ENCODE data around the gene C16orf96. TPM values are rescaled to one million over a fixed set of nuclear protein-coding genes. Genes with fewer than 3 reads are reported as not detected.
A peak's percentile ranks its signal among the peaks of the same experiment; 100 is the strongest.

The C16orf96 gene
- total RNA-seq, 1 donor from 2014 or later, result not detected

DNA sequence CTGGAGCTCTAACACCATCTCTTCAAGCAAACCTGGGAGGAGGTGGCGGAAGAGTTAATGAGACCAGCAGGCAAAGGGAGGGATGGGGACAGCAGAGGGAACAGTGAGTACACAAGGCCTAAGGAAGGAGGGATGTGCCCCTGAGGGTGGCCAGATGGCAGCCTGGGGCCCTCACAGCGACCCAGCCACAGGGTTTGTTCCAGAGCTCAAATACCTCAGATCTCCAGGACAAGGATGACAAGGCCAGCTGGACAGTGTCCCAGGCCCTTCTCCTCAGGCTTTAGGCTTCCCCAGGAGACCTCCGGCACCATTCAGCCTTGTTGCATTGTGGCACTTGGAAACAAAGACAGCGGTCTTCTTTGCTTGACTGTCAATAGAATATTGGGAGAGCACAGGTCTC is 32.5 kb upstream of the C16orf96 start:
- DNase-seq (ENCODE audit: extremely low spot score in 2 of 2), result no peak
- TF ChIP-seq, protein P1, sequence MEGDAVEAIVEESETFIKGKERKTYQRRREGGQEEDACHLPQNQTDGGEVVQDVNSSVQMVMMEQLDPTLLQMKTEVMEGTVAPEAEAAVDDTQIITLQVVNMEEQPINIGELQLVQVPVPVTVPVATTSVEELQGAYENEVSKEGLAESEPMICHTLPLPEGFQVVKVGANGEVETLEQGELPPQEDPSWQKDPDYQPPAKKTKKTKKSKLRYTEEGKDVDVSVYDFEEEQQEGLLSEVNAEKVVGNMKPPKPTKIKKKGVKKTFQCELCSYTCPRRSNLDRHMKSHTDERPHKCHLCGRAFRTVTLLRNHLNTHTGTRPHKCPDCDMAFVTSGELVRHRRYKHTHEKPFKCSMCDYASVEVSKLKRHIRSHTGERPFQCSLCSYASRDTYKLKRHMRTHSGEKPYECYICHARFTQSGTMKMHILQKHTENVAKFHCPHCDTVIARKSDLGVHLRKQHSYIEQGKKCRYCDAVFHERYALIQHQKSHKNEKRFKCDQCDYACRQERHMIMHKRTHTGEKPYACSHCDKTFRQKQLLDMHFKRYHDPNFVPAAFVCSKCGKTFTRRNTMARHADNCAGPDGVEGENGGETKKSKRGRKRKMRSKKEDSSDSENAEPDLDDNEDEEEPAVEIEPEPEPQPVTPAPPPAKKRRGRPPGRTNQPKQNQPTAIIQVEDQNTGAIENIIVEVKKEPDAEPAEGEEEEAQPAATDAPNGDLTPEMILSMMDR (IDR thresholded peaks at IDR 0.05), result no peak
- TF ChIP-seq POLR2AphosphoS5 (IDR thresholded peaks at IDR 0.05; ENCODE audit: insufficient read depth in 1 of 2, low read depth in 1 of 2), result no peak
- no peak for TF ChIP-seq POLR2A (IDR thresholded peaks at IDR 0.05)
- Histone ChIP-seq H3K4me3 (no peak overlapping the region), H3K27ac (peak overlapping the region; percentile 47), H3K9me3 (no peaks in the 10 kb centered on the region), H3K36me3 (no peaks in the 10 kb centered on the region), H3K4me1 (peaks cover 37% of the 10 kb centered on the region), H3K27me3 (no peaks in the 10 kb centered on the region)
- intact Hi-C loops (cut with DNase I), result no loop called here

DNA sequence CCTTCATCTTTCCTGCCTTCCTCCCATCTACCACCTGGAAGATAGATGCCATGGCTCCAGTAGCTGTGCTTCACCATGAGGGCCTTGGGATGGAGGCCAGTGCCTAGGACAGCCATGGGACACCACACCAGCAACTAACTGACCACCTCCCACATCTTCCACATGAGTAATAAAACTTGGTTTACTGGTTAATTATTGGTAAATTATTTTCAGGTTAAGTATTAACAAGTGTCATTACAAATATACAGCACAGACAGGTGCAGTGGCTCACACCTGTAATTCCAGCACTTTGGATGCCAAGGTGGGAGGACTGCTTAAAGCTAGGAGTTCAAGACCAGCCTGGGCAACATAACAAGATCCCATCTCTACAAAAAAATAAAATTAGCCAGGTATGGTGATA is 31.6 kb upstream of the C16orf96 start:
- no peak overlapping the region for H3K27ac ChIP-seq
- no peak for DNase-seq (ENCODE audit: extremely low spot score in 2 of 2)
- H3K36me3 ChIP-seq, result no peaks in the 10 kb centered on the region
- no peaks in the 10 kb centered on the region for H3K9me3 ChIP-seq
- H3K4me1 ChIP-seq, result peaks cover 38% of the 10 kb centered on the region
- H3K4me3 ChIP-seq, result no peak overlapping the region
- TF ChIP-seq POLR2AphosphoS5 (IDR thresholded peaks at IDR 0.05; ENCODE audit: insufficient read depth in 1 of 2, low read depth in 1 of 2), result no peak
- TF ChIP-seq POLR2A (IDR thresholded peaks at IDR 0.05), result no peak
- TF ChIP-seq, protein P1 (IDR thresholded peaks at IDR 0.05), result no peak
- H3K27me3 ChIP-seq, result no peaks in the 10 kb centered on the region
- intact Hi-C loops (cut with DNase I), result no loop called here

DNA sequence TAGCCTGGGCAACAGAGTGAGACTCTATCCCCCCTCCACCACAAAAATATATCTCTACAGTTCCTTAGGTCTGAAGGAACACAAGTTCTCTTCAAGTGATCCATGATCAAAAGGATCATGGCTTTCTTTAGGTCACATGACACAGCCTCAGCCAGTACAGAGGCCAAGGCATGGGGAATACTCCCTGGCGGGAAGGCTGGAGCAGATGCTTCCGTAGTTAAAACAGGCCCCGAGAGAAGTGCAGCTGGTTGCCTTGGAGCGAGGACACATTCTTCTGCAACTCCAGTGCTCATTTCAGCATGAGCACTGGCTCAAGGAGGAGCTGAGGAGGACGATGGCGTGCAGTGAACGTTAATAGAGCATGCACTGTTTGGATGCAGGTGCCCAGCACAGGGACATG is 31.1 kb upstream of the C16orf96 start:
- Histone ChIP-seq H3K4me1 (peaks cover 37% of the 10 kb centered on the region), H3K27me3 (no peaks in the 10 kb centered on the region), H3K27ac (no peak overlapping the region), H3K4me3 (no peak overlapping the region), H3K36me3 (no peaks in the 10 kb centered on the region), H3K9me3 (no peaks in the 10 kb centered on the region)
- intact Hi-C loops (cut with DNase I), result no loop called here
- TF ChIP-seq POLR2AphosphoS5 (IDR thresholded peaks at IDR 0.05; ENCODE audit: insufficient read depth in 1 of 2, low read depth in 1 of 2) (no peak), POLR2A (IDR thresholded peaks at IDR 0.05) (no peak)
- TF ChIP-seq, protein P1 (IDR thresholded peaks at IDR 0.05), result no peak
- DNase-seq (ENCODE audit: extremely low spot score in 2 of 2), result no peak

DNA sequence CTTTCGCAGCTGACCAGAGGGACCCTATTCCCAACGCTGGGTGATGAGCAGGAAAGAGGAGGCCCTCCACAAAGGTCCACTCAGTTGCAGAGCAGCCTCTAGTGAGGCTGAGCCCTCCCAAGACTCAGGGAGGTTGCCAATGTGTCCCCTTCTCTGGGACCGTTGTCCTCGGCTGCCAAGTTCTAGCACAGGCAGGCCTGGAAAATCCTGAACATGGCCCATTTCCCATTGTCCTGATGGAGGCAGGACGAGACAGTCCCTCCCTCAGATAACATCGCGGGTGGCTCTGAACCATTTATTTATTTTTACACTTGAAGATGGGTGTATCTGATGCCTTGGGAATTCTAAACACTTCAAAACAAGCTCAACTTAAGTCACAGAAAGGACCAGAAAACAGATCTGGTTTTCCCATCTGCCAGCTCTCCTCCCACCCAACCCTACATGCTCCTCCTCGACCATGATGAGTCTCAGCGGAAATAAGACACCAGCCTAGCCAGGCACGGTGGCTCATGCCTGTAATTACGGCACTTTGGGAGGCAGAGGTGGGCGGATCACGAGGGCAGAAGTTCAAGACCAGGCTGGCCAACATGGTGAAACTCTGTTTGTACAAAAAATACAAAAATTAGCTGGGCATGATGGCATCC is 30.4 kb upstream of the C16orf96 start:
- intact Hi-C loops (cut with DNase I), result no loop called here
- Histone ChIP-seq H3K9me3 (no peaks in the 10 kb centered on the region), H3K4me1 (peaks cover 37% of the 10 kb centered on the region), H3K36me3 (no peaks in the 10 kb centered on the region), H3K27me3 (no peaks in the 10 kb centered on the region), H3K27ac (no peak overlapping the region), H3K4me3 (no peak overlapping the region)
- DNase-seq (ENCODE audit: extremely low spot score in 2 of 2), result no peak
- TF ChIP-seq, protein P1 (IDR thresholded peaks at IDR 0.05), result no peak
- TF ChIP-seq POLR2A (IDR thresholded peaks at IDR 0.05) (no peak), POLR2AphosphoS5 (IDR thresholded peaks at IDR 0.05; ENCODE audit: insufficient read depth in 1 of 2, low read depth in 1 of 2) (no peak)

Data from vagina (tissue), 2 donors.